PC-9 (cell line): ENCODE measurements around the gene CHN1.

Experiments
- CTCF ChIP-seq: fragments of 200-600 bp; sonication (generic); conservative IDR thresholded peaks from 2 replicates; pipeline ENCODE4 v1.6.1; 2017; ENCODE audit warnings: mixed run types, antibody characterized with exemption, mild to moderate bottlenecking, moderate library complexity
- EZH2 ChIP-seq: fragments of 200-600 bp; sonication (generic); IDR thresholded peaks from 2 replicates; pipeline ENCODE4 v1.8.0; 2017; ENCODE audit warnings: antibody characterized with exemption, low read depth

GRCh38 chr2:174777347-174778084 is 227.7 kb downstream of the CHN1 start:
- TF ChIP-seq CTCF: no peak
- no peak for TF ChIP-seq EZH2
